ENCODE results near the gene EXOC3. TPM values are rescaled to one million over a fixed set of nuclear protein-coding genes. Genes with fewer than 3 reads are reported as not detected.

Gene EXOC3
- total RNA-seq (2022; extraction: Qiagen RNA extraction; ENCODE audit: low read depth): 28.2 to 33.0 TPM (median 32.0 TPM) in 5 replicates

GRCh38 chr5:442335-443238, at the start of gene EXOC3:
EXOC3 (plus strand) TSS chr5:443176; CDS start chr5:446206, 3,030 bp downstream.

Other genes starting within 250 kb of the EXOC3 start
- gene CCDC127, start 225.0 kb upstream of the EXOC3 start, total RNA-seq (2022; extraction: Qiagen RNA extraction; ENCODE audit: low read depth): 5.1 to 5.8 TPM (median 5.6 TPM) in 5 replicates
- 99.4 to 122 TPM (median 118 TPM) in 5 replicates for gene SDHA, start 224.9 kb upstream of the EXOC3 start, total RNA-seq (2022; extraction: Qiagen RNA extraction; ENCODE audit: low read depth)
- 174 to 198 TPM (median 188 TPM) in 5 replicates for gene PDCD6, start 171.5 kb upstream of the EXOC3 start, total RNA-seq (2022; extraction: Qiagen RNA extraction; ENCODE audit: low read depth)
- 4.1 to 4.7 TPM (median 4.3 TPM) in 5 replicates for gene AHRR, start 121.5 kb upstream of the EXOC3 start, total RNA-seq (2022; extraction: Qiagen RNA extraction; ENCODE audit: low read depth)
- gene SLC9A3, start 81.3 kb downstream of the EXOC3 start, total RNA-seq (2022; extraction: Qiagen RNA extraction; ENCODE audit: low read depth): 1.7 to 2.5 TPM (median 2.0 TPM) in 5 replicates
- 8.5 to 11.1 TPM (median 10.8 TPM) in 5 replicates for gene CEP72, start 169.2 kb downstream of the EXOC3 start, total RNA-seq (2022; extraction: Qiagen RNA extraction; ENCODE audit: low read depth)